Fibroblast of peridontal ligament (primary cell): ENCODE data around the gene TCAF1.

ENCODE experiments used
- DNase-seq: peaks from one replicate; pipeline ENCODE4 v3.0.0-alpha.2; 2010; ENCODE audit errors: extremely low read depth

Gene TCAF1, protein sequence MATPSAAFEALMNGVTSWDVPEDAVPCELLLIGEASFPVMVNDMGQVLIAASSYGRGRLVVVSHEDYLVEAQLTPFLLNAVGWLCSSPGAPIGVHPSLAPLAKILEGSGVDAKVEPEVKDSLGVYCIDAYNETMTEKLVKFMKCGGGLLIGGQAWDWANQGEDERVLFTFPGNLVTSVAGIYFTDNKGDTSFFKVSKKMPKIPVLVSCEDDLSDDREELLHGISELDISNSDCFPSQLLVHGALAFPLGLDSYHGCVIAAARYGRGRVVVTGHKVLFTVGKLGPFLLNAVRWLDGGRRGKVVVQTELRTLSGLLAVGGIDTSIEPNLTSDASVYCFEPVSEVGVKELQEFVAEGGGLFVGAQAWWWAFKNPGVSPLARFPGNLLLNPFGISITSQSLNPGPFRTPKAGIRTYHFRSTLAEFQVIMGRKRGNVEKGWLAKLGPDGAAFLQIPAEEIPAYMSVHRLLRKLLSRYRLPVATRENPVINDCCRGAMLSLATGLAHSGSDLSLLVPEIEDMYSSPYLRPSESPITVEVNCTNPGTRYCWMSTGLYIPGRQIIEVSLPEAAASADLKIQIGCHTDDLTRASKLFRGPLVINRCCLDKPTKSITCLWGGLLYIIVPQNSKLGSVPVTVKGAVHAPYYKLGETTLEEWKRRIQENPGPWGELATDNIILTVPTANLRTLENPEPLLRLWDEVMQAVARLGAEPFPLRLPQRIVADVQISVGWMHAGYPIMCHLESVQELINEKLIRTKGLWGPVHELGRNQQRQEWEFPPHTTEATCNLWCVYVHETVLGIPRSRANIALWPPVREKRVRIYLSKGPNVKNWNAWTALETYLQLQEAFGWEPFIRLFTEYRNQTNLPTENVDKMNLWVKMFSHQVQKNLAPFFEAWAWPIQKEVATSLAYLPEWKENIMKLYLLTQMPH

DNA sequence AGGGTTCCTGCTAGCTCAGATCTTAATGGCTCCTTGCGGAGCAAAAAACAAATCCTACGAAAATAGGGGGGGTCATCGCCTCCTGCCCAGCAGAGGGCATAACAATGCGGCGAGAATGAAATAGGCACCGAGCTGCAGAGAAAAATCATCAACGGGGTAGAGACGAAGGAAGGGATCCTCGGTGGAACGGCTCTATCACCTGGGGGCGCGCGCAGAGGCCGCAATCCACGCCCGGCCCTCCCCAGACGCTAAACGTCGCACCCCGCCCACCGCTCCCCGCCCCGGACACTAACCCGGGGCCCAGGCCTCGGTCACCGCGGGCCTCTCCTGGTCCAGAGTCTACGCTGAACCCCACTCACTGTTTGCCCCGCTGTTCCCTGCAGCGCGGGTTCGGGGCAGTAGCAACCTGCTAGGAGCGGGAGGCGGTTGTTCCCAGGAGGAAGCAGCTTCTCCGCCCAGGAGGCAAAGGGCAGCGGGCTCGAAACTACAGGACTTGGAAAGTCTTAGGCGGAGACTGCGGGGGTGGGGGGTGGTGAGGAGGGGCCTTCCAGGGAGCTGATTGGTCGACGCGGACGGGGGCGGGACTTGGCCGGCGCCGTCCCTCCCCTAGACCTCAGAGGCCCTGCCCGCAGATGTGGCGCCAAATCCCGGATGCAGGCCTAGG, at the start of gene TCAF1:
TCAF1 (minus strand) TSS at position 509 of the 664 bp plus-strand sequence. CDS start 25,568 bp downstream, outside the sequence.
- peak; percentile 90 for DNase-seq

DNA sequence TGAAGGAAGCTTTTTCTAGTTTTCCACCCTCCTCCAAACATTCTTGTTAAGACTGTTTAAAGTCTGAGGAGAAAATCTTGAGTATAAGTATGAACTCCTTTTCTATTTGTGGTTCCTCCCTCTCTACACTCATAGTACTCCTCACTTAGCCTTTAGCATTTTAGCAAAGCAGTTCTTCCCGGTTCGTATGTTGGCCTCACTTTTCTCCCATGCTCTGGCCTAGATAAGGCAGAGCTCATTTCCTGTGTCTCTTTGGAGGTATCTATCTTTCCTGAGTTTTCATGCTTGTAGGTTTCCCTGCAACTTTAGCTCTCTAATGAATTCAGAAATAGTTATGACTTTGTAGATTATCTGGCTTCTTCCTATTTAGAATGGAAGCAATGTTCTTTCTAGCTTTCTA, 46.8 kb upstream of the TCAF1 start:
- DNase-seq, result no peak

DNA sequence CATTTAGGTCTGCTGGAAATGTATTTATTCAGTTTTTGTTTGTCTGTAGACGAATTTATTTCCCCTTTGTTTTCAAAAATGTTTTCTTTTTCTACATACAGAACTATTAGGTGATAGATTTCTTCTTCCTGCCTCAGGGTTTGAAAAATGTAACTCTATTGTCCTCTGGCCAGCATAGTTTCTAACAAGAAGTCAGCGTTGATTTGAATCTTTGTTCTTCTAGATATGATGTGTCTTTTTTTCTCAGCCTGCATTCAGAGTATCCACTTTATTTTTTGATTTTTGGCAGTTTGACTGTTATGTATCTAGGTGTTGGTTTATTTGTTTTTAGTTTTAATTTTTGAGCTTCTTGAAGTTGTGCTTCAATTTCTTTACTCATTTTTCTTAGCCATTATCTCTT, 45.1 kb upstream of the TCAF1 start:
- no peak for DNase-seq

DNA sequence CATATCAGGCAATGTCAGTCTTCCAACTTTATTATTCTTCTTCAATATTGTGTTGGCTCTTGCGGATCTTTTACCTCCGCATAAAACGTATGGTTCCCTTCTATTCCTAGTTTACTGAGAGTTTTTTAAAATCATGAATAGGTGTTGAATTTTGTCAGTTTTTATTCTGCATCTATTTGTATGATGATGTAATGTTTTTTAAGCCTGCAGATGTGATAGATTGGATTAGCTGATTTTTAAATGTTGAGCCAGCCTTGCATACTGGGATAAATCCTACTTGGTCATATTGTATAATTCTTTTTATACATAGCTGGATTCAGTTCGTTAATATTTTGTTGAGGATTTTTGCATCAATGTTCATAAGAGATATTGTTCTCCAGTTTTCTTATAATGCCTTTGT, 43.4 kb upstream of the TCAF1 start:
- no peak for DNase-seq

DNA sequence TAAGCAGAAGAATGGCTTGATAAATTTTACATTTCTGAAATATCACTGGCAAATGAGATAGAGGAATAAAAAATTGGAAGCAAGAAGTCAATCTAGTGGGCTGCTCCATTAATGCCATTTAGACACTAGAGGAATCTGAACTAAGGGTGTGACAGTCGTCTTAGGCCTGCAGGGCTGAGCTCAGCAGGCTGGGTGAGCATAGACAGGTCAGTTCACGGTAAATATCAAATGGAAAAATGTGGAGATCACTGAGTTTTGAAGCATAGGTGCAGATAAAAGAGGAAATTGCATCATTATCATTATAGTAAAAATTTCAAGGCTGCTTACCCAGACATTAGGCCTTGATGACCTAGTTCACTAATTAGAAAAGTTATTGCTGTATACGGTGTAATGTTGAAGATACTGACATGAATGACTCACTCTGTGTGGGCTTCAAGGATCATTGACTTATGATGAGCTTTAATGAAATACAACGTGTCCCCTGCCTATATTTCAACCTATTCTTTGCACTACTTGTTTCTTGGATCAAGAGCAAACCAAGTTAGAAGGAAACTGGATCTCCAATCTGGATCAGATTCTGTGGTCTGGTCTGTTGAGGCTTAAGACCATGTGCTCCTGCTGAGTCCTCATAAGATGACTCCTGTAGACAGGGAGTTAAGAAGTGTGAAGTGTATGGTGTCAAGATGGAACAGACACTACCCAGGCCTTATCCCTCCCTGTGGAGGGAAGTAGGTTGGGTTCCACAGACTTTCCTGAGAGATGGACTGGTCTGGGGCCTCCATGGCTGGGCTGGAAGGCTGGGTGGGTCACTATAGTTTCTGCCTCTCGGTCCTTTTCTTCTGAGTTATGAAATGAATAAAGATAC, 36.6 kb upstream of the TCAF1 start:
- DNase-seq, result no peak

DNA sequence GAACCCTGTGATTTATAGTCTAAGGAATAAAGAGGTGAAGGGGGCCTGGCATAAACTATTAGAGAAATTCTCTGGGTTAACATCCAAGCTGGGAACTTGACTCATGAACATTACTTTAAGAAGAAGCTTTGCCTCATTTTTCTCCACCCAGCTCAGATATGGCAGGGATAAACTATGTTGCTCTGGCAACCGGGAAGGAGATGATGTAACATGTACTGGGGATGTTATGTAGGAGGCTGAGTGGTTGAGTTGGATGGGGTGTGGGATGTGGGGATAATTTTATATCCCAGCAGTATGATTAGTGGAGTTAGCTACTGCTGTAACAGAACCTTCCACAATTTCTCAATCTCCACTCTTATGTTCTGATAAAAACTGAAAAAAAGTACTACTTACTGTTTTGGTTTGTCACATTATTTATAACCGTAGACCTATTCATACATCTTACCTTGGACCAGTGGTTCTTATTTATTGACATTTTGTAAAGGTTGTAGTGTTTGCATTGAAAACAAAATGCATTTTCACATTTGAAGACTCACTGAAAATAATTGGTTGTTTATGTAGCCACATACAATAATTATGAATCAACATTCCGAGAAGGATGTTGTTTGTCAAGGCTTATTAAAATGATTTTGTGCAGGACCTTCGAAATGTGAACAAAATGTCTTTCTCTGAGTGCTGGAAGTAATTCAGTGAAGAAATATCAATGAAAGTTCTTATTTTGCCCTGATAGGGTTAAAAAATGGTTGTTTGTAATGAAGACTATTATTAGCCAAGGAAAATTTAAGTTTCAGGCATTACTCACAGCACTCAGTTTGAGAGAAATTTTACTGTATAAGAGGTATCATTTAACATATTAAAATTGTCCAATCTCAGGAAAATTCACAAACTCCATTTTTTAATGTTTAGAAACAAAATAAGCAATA, 34.4 kb upstream of the TCAF1 start:
- DNase-seq, result peak; percentile 81

DNA sequence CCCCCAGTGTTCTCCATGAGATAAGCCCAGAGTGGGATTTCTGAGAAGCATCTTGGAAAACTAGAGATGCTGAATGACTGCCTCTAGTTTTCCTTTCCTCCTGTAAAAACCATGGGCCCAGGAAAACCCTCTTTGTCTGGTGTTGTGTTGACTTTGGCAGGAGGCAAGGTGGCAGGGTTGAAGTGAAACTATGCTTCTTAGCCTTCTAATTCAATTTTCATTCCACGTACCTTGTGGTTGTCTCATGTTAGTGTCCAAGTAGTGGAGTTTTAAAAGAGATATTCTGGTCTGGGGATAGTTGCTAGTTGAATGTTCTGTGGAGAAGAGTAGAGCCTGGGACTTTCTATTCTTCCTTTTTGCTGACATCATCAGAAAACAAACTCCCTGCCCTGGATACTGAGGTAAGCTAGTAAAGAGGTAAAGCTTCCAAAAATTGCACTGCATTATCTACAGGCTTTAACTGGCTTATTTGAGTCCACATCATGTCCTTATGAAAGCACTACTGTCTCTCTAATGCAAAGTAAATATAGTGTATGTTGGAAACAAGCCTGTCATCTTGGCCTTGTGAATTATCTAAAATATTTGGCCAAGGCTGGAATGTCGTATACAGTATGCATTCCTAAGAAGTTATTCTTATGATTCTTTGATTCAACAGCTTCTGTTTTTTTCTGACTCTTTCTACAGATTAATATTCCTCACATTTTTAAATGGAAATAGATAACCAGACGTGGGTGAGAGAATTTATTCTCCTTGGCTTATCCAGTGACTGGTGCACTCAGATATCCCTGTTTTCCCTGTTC, 32.8 kb upstream of the TCAF1 start, which contains the start of gene OR2F2:
OR2F2 (plus strand) TSS at position 708 of the 800 bp plus-strand sequence; CDS start at position 708, 0 bp downstream.
- DNase-seq, result peak; percentile 73

DNA sequence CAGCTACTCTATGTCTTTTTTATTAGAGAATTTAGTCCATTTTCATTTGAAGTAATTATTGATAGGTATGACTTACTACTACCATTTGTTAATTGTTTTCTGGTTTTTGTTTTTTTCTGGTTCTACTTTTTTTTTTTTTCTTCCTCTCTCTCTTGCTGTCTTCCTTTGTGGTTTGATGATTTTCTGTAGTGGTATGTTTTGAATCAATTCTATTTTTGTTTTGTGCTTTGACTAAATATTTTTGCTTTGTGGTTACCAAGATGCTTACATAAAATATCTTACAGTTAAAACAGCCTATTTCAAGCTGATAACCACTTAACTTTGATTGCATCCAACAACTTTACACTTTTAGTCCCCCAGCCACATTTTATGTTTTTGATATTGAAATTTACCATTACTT, 29.8 kb upstream of the TCAF1 start:
- peak; percentile 26 for DNase-seq

DNA sequence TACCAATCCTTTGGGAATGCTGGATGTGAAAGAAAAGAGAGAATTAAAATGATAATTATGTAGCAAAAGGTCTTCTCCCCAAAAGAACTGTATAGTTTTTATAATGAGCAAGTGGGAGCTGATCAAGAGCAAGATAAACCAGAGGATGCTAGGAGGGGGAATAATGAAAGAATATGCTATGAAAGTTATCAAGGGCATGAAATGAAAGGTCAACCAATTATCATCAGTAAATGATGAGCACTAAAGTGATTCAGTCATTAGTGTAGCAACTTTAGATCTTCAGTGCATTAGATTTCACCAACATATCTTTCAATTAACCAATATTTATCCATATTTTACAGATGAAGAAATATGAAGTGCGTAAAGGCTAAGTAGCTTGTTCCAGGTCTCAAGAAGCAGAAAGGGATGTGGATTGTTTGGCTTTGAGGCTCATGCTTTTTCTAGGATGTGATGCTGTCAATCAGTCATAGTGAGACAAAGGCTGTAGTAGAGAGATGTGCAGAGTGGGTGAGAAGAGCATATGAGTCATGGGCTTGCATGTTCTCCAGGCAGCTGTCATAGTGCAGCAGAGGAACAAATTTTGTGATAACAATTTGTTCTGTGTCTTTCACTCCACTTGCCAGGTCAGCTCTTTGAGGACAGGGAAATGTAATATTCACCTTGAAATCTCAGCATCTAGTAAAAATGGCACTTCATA, 27.4 kb upstream of the TCAF1 start:
- DNase-seq, result no peak

DNA sequence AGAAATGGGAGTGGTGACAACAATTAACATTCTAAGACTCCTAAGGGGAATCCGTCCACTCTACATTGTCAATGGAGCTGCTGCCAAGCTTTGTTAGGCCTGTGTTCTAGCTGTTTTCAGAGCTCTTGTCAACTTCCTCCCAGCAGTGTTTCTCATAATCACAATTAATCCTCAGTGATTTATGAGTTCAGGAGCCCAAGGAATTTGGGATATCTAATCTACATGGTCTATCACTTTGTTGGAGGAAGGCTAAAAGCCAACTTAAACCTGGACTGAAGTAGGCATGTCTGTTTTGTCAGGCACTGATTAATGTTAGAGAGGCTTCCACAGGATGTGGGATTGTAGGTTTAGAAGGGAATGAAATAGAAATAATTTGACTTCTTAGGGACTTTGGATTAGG, 22.9 kb upstream of the TCAF1 start:
- DNase-seq, result no peak

DNA sequence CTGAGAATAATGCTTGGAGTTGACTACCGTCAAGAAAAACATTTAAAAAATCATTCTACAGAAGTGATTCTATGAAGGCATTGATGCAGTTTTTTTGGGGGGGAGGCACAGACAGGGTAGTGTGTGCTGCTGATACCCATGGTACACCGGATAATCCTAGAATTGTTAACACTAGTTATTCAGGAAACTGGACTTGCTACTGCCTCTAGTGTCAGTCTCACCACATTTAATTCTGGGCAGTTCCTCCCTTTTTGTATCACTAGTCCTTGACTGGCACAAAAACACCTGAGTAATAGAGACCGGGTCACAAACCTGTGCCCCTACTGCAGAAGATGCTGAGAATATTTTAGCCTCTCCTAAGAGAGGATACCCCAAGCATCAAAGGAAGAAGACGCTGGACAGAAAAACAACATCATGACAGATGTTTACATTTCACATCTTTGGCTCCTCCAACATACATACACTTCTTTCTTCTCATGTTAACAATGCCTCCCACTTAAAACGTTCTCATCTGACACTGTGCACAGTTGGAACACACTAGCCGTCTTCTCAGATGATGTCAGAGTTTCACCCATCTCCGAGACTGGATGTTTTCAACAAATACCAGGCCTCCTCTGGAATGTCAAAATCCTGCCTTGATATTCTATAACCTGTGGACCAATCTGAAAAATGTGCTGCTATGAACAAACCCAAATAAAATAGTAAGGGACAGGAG, 13.1 kb upstream of the TCAF1 start:
- DNase-seq, result no peak

DNA sequence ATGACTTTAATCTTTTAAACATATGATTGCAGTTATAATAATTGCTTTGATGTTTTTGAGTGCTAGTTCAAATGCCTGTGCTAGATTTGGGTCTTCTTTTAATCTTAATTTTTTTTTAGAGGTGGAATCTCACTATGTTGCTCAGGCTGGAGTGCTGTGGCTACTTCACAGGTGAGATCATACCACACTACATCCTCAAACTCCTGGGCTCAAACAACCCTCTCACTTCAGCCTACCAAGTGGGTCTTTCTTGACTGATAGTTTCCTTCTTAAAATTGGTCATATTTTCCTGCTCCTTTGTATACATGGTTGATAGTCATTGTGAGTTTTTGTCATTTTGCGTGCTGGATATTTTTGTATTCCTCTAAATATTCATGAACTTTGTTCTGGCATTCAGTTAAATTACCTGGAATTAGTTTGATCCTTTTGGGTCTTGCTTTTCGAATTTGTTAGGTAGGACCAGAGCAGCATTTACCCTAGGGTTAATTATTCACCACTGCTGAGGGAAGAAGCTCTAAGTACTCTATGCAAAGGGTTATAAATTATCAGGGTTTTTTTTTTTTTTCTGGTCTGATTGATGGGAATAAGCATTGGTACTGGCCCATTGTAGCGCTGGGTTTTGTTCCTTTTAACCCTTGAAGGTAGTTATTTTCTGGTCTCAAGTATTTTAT, 12.1 kb upstream of the TCAF1 start:
- DNase-seq, result no peak

DNA sequence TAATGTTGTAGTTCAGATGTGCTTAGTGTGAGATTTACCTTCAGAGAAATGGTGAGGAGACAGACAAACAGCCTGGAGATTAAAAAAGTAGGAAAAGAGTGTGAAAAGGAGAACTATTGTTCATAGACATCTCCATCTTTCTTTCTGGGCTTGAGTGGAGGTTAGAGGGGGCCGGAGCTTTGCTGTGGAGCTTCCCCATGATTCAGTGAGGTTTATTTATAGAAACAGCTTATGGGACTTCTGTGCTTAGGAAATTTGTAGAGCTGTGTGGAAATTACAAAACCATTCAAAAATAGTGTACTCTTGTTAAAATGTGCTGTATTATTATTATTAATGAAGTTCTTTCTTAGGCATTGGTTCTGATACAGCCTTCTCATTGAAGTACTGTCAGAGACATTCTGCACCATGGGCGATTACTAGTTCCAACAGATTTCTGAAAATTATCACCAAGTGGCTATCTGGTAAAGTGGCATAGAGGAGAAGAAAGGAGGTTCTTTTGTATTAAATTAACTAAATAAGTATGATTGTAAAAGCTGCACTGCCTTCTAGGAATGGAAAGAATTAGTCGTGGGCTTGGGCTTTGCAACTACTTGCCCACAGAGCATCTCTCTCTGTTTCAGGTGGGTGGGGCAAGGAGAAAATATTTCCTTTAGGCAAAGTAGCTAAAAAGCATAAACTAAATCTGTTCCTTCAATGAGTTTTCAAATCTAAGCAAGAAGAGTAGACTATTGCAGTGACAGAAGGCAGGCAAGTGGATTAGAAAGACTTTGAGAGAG, 8.7 kb upstream of the TCAF1 start:
- no peak for DNase-seq

DNA sequence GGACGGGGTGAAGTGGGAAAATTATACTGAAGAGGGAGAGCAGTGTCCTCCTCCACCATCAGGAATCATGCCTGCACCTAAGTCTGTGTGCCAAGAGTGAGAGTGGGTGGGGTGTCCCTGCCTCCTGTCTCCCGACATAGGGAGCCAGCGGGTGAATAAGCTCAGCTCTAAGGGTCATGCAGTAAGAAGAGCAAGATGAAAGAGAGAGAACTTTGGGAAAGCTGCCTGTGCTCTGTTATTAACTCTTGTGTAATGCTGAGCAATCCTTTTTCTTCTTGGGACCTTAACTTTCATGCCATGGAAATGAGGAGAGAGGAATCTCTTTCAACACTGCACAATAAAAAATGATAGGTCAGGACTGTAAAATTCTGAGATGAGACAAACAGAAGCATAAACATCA, 7.9 kb upstream of the TCAF1 start:
- peak; percentile 33 for DNase-seq

DNA sequence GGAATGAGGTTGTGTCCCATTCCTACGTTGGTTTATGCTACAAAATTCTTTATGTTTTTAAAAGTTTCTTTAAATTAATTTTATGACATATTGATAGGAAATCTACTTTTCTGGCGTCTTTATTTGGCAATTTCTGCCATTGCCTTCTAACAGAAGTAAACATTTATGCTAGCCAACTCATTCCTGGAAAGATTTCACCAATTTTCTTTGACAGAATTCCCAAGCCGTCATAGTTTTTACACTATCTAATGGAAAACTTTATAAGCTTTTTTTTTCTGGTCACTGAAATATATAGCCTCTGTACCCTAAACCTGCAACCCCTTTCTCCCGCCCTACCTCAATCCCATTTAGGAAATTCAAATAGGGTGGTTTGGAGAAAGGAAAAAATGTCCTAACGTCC, 6.1 kb upstream of the TCAF1 start:
- DNase-seq, result no peak

DNA sequence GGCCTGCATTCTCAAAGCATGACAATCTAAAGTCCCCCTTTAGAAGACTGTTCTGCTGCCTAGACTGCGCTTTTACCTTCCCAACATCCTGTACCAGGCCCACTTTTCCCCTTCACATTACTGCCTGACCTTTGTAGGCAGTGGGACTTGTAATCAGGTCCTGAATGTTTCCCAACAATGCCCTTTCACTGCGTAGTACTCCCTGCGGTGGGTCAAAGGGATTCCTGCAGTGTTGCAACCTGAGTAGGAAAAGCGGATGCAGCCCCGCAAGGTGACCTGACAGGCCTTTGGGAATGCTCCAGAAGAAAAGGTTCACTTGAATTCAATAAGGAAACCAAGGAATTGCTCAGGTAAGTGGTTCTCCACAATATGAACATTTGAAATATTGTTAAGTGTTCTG, 4.9 kb upstream of the TCAF1 start:
- DNase-seq, result no peak

DNA sequence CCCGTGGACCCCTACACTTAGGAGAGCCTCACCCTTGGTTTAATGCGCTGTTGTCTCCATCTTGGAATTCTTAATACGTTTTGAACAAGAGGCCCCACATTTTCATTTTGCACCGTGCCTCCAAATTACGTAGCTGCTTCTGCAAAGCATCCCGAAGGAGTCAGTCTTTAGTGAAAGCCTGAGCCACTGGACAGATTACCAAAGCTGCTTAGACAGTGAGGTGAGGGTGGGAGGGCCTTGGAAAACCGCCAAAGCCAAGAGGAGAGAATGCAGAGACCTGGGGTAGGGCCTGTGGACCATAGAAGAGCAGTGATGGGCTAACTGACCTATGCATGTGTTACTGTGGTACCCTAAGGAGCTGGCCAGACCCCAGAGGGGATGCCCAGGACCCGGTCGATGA, 4.2 kb upstream of the TCAF1 start:
- no peak for DNase-seq
